Measurements from ENCODE around the gene MPV17L2.
"Not testable (repeated sequence)": the region's sequence is repeated elsewhere in the genome, so short reads cannot be mapped to it uniquely, and the experiment has no call there.

Gene MPV17L2

DNA sequence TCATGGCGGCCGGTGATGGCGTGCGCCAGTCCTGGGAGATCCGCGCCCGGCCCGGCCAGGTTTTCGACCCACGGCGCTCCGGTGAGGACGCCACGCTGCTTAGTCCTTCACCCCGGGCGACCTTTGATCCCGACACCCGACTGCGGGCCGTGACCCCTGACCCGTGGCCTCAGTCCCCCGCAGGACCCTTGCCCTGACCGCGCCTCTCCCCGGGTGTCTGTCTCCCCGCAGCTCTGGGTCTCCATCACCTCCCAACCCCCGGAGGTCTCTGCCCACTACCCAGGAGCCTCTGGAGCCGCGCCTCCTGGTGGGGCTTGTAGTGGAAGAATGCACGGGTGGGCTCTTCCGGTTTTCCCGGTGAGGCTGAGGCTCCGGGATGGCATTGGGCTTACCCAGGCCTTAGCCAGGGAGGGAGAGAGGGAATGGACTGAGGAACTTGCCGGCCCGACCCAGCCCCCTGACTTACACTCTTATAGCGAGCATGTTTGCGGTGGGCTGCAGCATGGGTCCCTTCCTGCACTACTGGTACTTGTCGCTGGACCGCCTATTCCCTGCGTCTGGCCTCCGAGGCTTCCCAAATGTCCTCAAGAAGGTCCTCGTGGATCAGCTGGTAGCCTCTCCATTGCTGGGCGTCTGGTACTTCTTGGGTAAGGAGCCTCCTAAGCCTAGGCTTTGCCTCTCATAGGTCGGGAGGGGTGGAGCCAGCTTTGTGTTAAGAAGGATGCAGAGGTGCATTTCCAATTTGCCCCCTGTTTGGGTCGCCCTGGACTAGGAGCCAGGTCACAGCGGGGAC lies 566 bp downstream of the MPV17L2 start:
- no peak for DNase-seq (ENCODE audit: low spot score)

GRCh38 chr19:18194181-18194530 lies 1.1 kb downstream of the MPV17L2 start:
- DNase-seq (ENCODE audit: low spot score), result no peak

GRCh38 chr19:18194554-18195238 lies 1.7 kb downstream of the MPV17L2 start:
- DNase-seq (ENCODE audit: low spot score), result peak; percentile 8

DNA sequence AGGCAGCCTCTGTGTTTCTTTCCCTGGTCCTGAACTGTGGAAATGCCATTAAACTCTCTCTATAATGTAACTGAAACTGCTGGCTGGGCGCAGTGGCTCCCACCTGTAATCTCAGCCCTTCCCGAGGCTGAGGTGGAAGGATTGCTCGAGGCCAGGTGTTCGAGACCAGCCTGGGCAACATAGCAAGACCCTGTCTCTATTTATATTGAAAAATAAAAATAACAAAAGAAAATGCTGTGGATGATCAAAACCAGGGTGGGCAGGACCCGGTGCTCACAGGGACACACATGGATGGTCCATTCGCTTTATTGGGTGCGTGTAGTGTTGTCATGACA lies 3.5 kb downstream of the MPV17L2 start:
- DNase-seq (ENCODE audit: low spot score), result no peak

- no peak for DNase-seq (ENCODE audit: low spot score)
Measured at GRCh38 chr19:18197306-18197705, 4.3 kb downstream of the MPV17L2 start.

GRCh38 chr19:18197941-18198340 lies 4.9 kb downstream of the MPV17L2 start:
- no peak for DNase-seq (ENCODE audit: low spot score)

DNA sequence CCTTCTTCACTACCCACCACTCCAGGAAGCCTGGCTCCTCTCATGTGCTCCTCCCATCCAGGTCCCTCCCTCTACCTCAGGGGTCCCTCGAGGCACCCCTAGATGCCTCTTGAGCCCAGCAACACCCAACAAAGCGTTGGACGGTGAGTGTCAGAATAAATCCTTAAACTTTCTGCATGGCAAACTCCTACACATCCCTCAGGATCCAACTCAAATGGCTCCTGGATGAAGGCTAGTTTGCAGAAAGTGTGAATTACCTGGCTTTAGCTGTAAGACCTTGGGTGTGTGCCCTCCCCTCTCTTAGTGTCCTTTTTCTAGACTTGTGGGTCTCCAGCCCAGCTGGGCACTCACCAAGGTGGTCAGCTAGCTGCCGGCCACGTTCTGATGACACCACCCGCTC lies 5.4 kb downstream of the MPV17L2 start:
- DNase-seq (ENCODE audit: low spot score), result no peak

- no peak for DNase-seq (ENCODE audit: low spot score)
Measured at GRCh38 chr19:18202397-18202777, 9.4 kb downstream of the MPV17L2 start.

GRCh38 chr19:18202778-18203407 lies 9.9 kb downstream of the MPV17L2 start:
- peak; percentile 26 for DNase-seq (ENCODE audit: low spot score)

DNA sequence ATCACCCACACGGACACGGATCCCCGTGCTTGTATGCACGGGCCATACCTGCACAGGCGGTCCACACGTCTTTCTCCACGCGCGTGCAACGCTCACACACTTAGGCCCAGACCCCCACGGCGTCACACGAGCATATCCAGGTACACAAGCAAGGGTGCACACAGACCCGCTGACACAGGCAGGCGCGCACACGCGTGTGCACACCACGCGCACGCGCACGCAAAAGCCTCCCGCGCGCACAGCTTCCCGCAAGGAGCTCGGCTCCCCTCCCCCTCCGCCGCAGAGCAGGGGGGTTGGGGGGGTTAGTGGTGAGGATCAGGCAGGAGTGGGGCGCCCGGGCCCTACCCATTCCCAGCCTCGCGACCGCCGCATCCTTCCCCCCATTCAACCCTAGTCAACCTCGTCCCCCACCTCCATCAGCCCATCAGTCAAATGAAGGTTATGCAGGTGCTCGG lies 10.4 kb downstream of the MPV17L2 start:
- DNase-seq (ENCODE audit: low spot score), result peak; percentile 25

DNA sequence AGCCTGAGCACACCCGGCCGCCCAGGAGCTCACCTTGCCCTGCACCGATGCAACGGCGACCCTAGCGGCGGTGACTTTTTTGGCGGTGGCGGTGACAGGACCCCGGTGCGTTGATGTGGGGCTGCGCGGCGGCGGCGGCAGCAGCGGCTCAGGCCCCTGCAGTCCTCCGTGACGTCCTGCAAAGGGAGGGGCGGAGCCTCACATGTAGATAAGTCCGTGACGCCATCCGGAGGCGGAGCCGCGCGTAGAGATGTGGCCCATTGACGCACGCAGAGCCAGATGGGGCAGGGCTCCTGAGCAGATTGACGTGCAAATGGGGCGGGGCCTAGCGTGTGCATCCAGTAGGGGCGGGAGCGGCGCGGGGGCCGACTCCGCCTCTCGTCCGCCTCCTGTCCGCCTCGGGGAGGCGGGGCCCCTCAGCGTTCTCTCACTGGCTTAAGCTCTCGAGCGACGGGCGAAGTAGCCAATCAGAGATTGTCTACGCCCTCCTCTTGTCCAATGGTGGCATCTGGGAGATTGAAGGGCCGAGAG lies 10.9 kb downstream of the MPV17L2 start, which contains the start of gene RAB3A:
TSS of gene RAB3A (minus strand) at position 180 of the 531 bp plus-strand sequence. CDS start 1,302 bp downstream, outside the sequence.
- DNase-seq (ENCODE audit: low spot score), result peak; percentile 99

DNA sequence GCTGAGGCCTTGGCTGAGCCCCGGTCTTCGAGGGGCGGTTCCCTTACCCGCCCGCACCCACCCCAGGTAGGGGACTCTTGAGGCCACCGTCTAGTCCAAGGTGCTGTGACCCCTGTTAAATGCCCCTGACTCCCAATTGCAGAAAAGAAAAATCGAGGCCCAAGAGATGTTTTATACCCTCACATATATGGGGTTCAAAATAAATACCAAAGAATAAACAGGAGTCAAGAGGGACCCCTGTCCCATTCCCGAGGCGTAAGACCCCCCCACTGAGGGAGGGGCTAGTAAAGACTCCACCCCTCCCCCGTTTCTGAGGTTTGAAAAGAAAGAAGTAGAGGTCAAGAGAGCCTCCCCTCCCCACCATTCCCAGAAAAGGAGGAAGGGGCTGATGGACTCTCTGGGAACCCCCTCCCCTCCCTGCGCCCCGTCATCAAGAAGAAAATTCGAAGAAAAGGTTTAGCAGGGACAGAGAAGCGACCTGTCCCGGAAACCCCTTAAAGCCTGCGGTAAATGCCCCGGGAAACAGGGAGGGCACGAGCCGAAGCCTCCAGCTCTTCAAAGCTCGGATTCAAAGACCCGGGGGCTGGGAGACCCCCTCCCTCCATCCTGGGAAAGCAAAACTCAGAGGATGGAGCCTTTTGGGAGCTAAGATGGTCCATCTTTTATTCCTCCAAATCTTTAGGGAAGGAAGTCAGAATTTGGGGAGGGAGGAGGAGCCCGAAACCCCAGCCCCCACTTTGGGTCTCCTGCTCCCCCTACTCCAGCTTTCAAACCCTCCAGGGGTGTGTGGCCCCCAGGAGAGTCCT lies 11.6 kb downstream of the MPV17L2 start:
- peak; percentile 48 for DNase-seq (ENCODE audit: low spot score)

DNA sequence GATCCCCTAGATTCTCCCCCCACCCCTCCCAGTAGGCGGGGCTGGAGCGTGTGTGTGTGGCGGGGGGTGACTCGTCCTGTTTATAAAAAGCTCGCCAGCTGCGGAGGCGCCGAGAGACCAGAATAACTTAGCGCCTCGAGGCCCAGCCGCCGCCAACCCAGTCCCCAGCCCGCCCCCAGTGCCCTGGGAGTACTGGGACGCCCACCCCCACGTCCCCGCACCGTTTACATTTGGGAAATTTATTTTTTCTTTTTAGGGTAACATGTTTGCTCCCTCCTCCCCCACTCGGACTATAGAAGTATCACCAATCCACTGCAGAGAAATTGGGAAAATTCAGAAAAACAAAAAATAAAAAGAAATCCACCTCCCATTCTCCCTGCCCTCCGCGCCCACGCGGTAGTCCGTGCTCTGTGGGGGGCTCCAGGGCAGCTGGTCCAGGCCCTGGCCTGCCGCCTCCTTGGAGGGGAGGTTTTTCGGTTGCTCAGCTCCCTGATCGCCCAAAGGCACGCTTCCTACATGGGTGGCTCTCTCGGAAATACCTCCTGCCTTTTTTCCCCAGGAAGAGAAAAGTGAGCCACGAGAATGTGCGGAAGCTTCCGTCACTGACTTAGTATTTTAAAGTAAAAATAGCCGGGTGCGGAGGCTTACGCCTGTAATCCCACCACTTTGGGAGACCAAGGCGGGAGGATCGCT lies 12.3 kb downstream of the MPV17L2 start:
- peak; percentile 52 for DNase-seq (ENCODE audit: low spot score)

DNA sequence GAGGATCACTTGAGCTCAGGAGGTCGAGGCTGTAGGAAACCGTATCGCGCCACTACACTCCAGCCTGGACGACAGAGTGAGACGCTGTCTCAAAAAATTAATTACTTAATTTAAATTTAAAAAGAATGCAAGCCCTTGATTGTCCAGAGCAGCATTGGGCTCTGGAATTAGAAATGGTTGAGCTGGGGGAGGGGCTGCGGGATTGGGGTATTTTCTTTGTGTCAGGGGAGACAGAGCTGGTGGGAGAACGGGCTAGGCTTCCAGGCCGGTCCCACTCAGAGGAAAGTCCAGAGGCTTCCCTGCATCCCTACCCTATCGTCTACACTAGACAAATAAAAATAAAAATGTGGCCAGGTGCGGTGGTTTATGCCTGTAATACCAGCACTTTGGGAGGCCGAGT lies 13.0 kb downstream of the MPV17L2 start:
- no peak for DNase-seq (ENCODE audit: low spot score)

DNA sequence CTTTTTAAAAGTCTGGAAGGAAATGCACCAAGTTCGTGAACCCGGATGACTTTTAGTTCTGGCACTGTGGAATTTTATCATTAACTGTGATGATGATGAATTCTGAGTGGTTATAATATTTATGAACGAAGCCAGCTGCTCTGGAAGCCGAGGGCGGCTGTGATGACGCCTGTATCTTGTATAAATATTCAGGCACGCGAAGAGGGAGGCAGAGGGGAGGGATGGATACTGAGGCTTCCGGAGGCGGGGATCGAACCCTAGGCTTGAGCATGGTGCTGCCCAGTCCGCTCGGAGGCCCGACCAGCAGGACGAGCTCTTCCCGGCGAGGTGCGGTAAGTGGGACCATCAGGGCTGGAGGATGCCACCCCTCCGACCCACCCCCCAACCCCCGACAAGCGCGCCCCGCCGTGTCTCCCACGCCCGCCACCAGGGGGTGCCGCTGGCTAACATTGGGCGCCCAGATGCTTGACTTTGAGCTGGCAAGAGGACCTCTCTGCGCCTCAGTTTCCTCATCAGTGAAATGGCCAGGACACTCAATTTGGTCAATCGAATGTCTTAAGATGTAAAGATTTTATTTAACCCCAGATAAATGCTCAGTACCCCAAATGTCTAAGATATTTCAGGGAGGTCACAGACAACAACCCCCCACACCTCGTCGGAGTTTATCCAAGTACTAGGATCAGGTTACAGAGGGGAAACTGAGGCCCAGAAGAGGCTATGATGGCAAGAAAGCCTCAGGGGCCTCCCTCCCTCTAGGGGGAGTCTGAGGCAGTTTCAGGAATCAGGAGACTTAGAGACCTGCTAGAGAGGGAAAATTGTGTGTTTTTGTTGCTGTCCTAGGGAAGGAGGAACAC lies 15.3 kb downstream of the MPV17L2 start:
- DNase-seq (ENCODE audit: low spot score), result peak; percentile 35

DNA sequence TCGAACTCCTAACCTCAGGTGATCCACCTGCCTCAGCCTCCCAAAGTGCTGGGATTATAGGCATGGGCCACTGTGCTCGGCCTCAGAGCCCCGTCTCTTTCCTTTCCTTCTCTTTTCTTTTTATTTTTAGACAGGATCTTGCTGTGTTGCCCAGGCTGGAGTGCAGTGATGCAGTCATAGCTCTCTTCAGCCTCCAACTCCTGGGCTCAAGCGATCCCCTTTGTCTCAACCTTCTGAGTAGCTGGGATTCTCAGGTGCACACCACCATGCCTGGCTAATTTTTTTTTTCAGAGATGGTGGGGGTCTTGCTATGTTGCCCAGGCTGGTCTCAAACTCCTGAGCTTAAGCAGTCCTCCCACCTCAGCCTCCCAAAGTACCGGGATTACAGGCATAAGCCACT lies 16.9 kb downstream of the MPV17L2 start:
- DNase-seq (ENCODE audit: low spot score), result not testable (repeated sequence)

GRCh38 chr19:18211683-18212082 lies 18.7 kb downstream of the MPV17L2 start:
- DNase-seq (ENCODE audit: low spot score), result no peak

DNA sequence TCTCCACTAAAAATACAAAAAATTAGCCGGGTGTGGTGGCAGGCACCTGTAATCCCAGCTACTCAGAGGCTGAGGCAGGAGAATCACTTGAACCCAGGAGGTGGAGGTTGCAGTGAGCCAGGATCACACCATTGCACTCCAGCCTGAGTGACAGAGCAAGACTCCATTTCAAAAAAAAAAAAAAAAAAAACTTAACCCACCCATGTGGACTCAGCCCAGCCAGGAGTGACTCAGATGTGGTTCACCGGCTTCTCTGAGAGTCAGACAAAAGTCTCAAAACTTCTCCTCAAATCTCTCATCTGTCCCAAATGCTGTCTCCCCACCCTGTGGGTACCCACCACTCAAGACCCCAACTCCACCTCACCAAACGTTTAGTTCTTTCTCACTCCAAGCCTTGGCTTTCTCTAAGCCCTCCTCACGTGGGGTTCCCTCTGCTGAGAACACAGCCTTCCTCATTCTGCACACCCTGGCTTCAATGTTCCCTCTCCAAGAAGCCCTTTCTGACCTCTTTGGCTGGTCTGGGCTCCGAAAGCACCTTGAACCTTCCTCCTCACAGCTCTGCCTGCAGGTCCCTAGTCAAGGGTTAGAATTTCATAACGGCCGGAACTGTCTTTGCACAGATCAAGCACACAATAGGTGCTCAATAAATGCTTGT lies 21.9 kb downstream of the MPV17L2 start:
- DNase-seq (ENCODE audit: low spot score), result no peak

DNA sequence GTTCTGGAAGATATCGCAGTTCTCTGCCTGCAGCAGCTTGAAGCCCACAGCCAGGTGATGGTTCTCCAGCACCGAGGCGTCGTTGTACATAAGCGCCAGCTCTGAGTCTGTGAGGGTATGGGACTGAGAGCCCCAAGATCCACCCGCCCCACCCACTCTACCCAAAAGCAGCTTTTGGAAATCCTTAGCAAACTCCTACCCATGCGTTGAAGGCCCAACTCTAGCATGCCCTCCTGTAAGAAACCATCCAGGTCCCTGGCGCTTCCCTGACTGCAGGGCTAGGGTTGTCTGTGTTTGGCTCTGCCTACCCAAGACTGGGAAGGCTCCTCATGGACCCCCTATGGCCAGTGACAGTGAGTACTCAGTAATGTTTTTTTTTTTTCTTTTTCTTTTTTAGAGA lies 23.8 kb downstream of the MPV17L2 start:
- no peak for DNase-seq (ENCODE audit: low spot score)

- no peak for DNase-seq (ENCODE audit: low spot score)
Measured at GRCh38 chr19:18218159-18218558, 25.1 kb downstream of the MPV17L2 start.

All from CD4-positive, alpha-beta T cell treated with Interleukin-15 for 4 hours (primary cell).